SK-N-MC (cell line): Measurements from ENCODE around the gene SMG9.

Source experiments
- EZH2 ChIP-seq: fragments of 200-600 bp; sonication (generic); IDR thresholded peaks from one replicate; pipeline ENCODE4 v1.6.1; 2017; ENCODE audit warnings: antibody characterized with exemption
- FOXP2 ChIP-seq: optimal IDR thresholded peaks from 2 replicates; pipeline ENCODE3; 2011; ENCODE audit warnings: mild to moderate bottlenecking, moderate library complexity; ENCODE audit not compliant: insufficient read depth; ENCODE audit errors: extremely low read length, control extremely low read depth
- POLR2AphosphoS5 ChIP-seq: IDR thresholded peaks from 2 replicates; pipeline ENCODE4 v1.6.1; 2012; ENCODE audit warnings: mild to moderate bottlenecking, low read depth, low read length, borderline replicate concordance

DNA sequence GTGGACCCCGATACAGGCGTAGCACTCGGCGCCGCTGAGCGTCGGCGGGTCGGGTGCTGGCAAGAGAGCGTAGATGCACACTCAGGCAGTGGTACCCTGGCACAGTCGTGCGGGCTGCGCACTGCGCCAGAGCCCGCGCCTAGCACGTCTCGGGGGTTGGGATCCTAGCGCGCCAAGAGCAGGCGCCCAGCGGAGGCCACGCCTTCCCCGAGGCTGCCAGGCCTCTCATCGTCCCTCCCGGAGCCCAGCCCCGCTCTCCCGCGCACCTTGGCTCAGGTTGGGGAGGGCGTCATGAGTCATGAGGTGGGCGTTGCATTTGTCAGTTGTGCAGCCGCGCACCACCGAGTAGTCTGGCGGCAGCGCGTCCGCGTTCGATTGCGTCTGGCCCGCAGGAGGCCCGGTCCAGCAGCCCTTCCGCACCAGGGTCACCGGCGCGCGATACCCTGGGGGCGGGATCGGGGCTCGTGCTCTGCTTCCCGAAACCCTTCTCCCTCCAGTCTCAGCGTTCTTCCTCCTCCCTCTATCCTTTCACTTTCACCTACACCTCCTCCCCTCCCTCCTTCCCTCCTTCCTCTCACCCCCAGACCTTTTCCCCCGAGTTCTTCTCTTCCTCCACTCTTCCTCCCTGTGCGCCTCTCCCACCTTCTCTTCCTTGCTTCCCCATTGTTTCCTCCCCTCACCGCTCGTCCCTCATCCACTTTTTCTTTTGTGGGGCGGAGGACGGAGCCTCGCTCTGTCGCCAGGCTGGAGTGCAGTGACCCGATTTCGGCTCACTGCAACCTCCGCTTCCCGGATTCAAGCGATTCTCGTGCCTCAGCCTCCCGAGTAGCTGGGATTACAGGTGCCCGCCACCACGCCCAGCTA lies 44.0 kb upstream of the SMG9 start:
- TF ChIP-seq EZH2 (no peak), POLR2AphosphoS5 (no peak), FOXP2 (no peak)
